HUES6 (cell line): Measurements from ENCODE around the gene KAZALD1.

ENCODE experiments used
- H3K27ac ChIP-seq: 2 replicates; pipeline ENCODE4 v1.7.0; 2013; ENCODE audit warnings: low read depth, mild to moderate bottlenecking, low read length, inconsistent platforms
- H3K27me3 ChIP-seq: 2 replicates; pipeline ENCODE4 v1.6.1; 2013; ENCODE audit warnings: low read length; ENCODE audit not compliant: control insufficient read depth, insufficient read depth
- H3K36me3 ChIP-seq: 2 replicates; pipeline ENCODE4 v1.6.1; 2013; ENCODE audit warnings: low read length; ENCODE audit not compliant: control insufficient read depth, insufficient read depth
- H3K4me1 ChIP-seq: 2 replicates; pipeline ENCODE4 v1.6.1; 2013; ENCODE audit warnings: low read length; ENCODE audit not compliant: control insufficient read depth, insufficient read depth
- H3K4me3 ChIP-seq: 2 replicates; pipeline ENCODE4 v1.5.1; 2013; ENCODE audit warnings: low read depth, low read length
- H3K9ac ChIP-seq: one replicate; pipeline ENCODE4 v1.6.1; 2013; ENCODE audit warnings: mild to moderate bottlenecking, low read length
- H3K9me3 ChIP-seq: 2 replicates; pipeline ENCODE4 v1.6.1; 2013; ENCODE audit warnings: low read depth, low read length; ENCODE audit not compliant: control insufficient read depth, insufficient read depth

Gene KAZALD1

GRCh38 chr10:101064415-101065030 lies 2.7 kb downstream of the KAZALD1 start:
- H3K4me1 ChIP-seq: peaks cover 31% of the 10 kb centered on the region
- H3K27ac ChIP-seq: no peak overlapping the region
- no peak overlapping the region for H3K9ac ChIP-seq
- H3K27me3 ChIP-seq: peaks cover 63% of the 10 kb centered on the region
- H3K9me3 ChIP-seq: no peaks in the 10 kb centered on the region
- no peaks in the 10 kb centered on the region for H3K36me3 ChIP-seq
- H3K4me3 ChIP-seq: no peak overlapping the region

GRCh38 chr10:101065481-101066145 lies 3.8 kb downstream of the KAZALD1 start:
- no peak overlapping the region for H3K9ac ChIP-seq
- H3K4me3 ChIP-seq: peak overlapping the region; percentile 79
- peaks cover 28% of the 10 kb centered on the region for H3K4me1 ChIP-seq
- no peaks in the 10 kb centered on the region for H3K9me3 ChIP-seq
- no peaks in the 10 kb centered on the region for H3K36me3 ChIP-seq
- no peak overlapping the region for H3K27ac ChIP-seq
- peaks cover 63% of the 10 kb centered on the region for H3K27me3 ChIP-seq

GRCh38 chr10:101066146-101066895 lies 4.5 kb downstream of the KAZALD1 start:
- Histone ChIP-seq H3K4me3 (peak overlapping the region; percentile 79), H3K9me3 (no peaks in the 10 kb centered on the region), H3K4me1 (peaks cover 28% of the 10 kb centered on the region), H3K27me3 (peaks cover 63% of the 10 kb centered on the region), H3K36me3 (no peaks in the 10 kb centered on the region), H3K27ac (no peak overlapping the region), H3K9ac (no peak overlapping the region)

- Histone ChIP-seq H3K36me3 (no peaks in the 10 kb centered on the region), H3K9ac (no peak overlapping the region), H3K27me3 (peaks cover 63% of the 10 kb centered on the region)
Measured at GRCh38 chr10:101066896-101067355, 5.1 kb downstream of the KAZALD1 start.

GRCh38 chr10:101067356-101068083 lies 5.7 kb downstream of the KAZALD1 start:
- no peak overlapping the region for H3K27ac ChIP-seq
- H3K9me3 ChIP-seq: no peaks in the 10 kb centered on the region
- peak overlapping the region; percentile 79 for H3K4me3 ChIP-seq
- no peaks in the 10 kb centered on the region for H3K36me3 ChIP-seq
- H3K4me1 ChIP-seq: peaks cover 28% of the 10 kb centered on the region
- peaks cover 63% of the 10 kb centered on the region for H3K27me3 ChIP-seq
- peak overlapping the region; percentile 37 for H3K9ac ChIP-seq

More at GRCh38 chr10:101066896-101067355, 5.1 kb downstream of the KAZALD1 start:
- peak overlapping the region; percentile 79 for H3K4me3 ChIP-seq
- no peaks in the 10 kb centered on the region for H3K9me3 ChIP-seq
- no peak overlapping the region for H3K27ac ChIP-seq
- H3K4me1 ChIP-seq: peaks cover 29% of the 10 kb centered on the region

GRCh38 chr10:101069441-101069840 lies 7.7 kb downstream of the KAZALD1 start:
- Histone ChIP-seq H3K9me3 (no peaks in the 10 kb centered on the region), H3K36me3 (no peaks in the 10 kb centered on the region), H3K9ac (no peak overlapping the region), H3K27me3 (peaks cover 63% of the 10 kb centered on the region), H3K4me3 (no peak overlapping the region), H3K27ac (no peak overlapping the region), H3K4me1 (peaks cover 22% of the 10 kb centered on the region)

- H3K27ac ChIP-seq: no peak overlapping the region
- peaks cover 61% of the 10 kb centered on the region for H3K27me3 ChIP-seq
Measured at GRCh38 chr10:101070098-101070497, 8.3 kb downstream of the KAZALD1 start.

GRCh38 chr10:101071267-101071884 lies 9.6 kb downstream of the KAZALD1 start:
- Histone ChIP-seq H3K9me3 (no peaks in the 10 kb centered on the region), H3K9ac (no peak overlapping the region), H3K27me3 (peaks cover 61% of the 10 kb centered on the region), H3K4me3 (no peak overlapping the region), H3K4me1 (peaks cover 17% of the 10 kb centered on the region), H3K36me3 (no peaks in the 10 kb centered on the region), H3K27ac (no peak overlapping the region)

More at GRCh38 chr10:101070098-101070497, 8.3 kb downstream of the KAZALD1 start:
- Histone ChIP-seq H3K36me3 (no peaks in the 10 kb centered on the region), H3K9ac (no peak overlapping the region), H3K9me3 (no peaks in the 10 kb centered on the region), H3K4me3 (no peak overlapping the region), H3K4me1 (peaks cover 22% of the 10 kb centered on the region)

GRCh38 chr10:101071885-101072433 lies 10.2 kb downstream of the KAZALD1 start:
- Histone ChIP-seq H3K27ac (no peak overlapping the region), H3K9me3 (no peaks in the 10 kb centered on the region), H3K9ac (no peak overlapping the region), H3K27me3 (peaks cover 62% of the 10 kb centered on the region), H3K36me3 (no peaks in the 10 kb centered on the region), H3K4me1 (peaks cover 16% of the 10 kb centered on the region), H3K4me3 (no peak overlapping the region)

- peaks cover 16% of the 10 kb centered on the region for H3K4me1 ChIP-seq
- no peaks in the 10 kb centered on the region for H3K9me3 ChIP-seq
- no peak overlapping the region for H3K27ac ChIP-seq
- H3K27me3 ChIP-seq: peaks cover 56% of the 10 kb centered on the region
- 0 out of 2 replicates have a peak overlapping the region, but pooled peaks have one; percentile 18 for H3K4me3 ChIP-seq
- no peak overlapping the region for H3K9ac ChIP-seq
- H3K36me3 ChIP-seq: no peaks in the 10 kb centered on the region
Measured at GRCh38 chr10:101072923-101073322, 11.1 kb downstream of the KAZALD1 start.
